Liver (tissue), 9 donors: ENCODE data around the gene LEAP2. TPM values are rescaled to one million over a fixed set of nuclear protein-coding genes. Genes with fewer than 3 reads are reported as not detected.

ENCODE experiments used
- DNase-seq: peaks from one replicate; pipeline ENCODE4 v3.0.0-alpha.2; 2017; ENCODE audit warnings: low spot score
- H3K27ac ChIP-seq, 2 donors: one replicate each; pipeline ENCODE4 v1.7.0; 2013; ENCODE audit warnings: inconsistent platforms in 2 of 2, low read length in 2 of 2, control low read depth in 1 of 2, low read depth in 1 of 2, mild to moderate bottlenecking in 1 of 2
- H3K27me3 ChIP-seq, 4 donors: one replicate each; pipeline versions ENCODE4 v1.6.1 to v1.7.0; 2013; ENCODE audit warnings: low read length in 3 of 4, inconsistent platforms in 1 of 4, mild to moderate bottlenecking in 1 of 4, moderate library complexity in 1 of 4; ENCODE audit not compliant: control insufficient read depth in 4 of 4, insufficient read depth in 4 of 4
- H3K36me3 ChIP-seq, 4 donors: one replicate each; pipeline versions ENCODE4 v1.6.1 to v1.7.0; 2013; ENCODE audit warnings: low read length in 3 of 4, mild to moderate bottlenecking in 3 of 4, low read depth in 1 of 4, moderate library complexity in 1 of 4; ENCODE audit not compliant: control insufficient read depth in 4 of 4, insufficient read depth in 3 of 4
- H3K4me1 ChIP-seq, 4 donors: one replicate each; pipeline versions ENCODE4 v1.6.1 to v1.7.0; 2013; ENCODE audit warnings: low read length in 3 of 4, mild to moderate bottlenecking in 3 of 4, moderate library complexity in 1 of 4; ENCODE audit not compliant: control insufficient read depth in 4 of 4, insufficient read depth in 4 of 4
- H3K4me3 ChIP-seq, 3 donors: one replicate each; pipeline versions ENCODE4 v1.6.1 to v1.7.0; 2013; ENCODE audit warnings: low read length in 3 of 3, control low read depth in 1 of 3, low read depth in 1 of 3, mild to moderate bottlenecking in 1 of 3
- H3K9ac ChIP-seq, 2 donors: one replicate each; pipeline ENCODE4 v1.7.0; 2013; ENCODE audit warnings: low read length in 2 of 2, mild to moderate bottlenecking in 2 of 2, moderate library complexity in 2 of 2, control low read depth in 1 of 2, low read depth in 1 of 2
- H3K9me3 ChIP-seq, 4 donors: one replicate each; pipeline versions ENCODE4 v1.6.1 to v1.7.0; 2013; ENCODE audit warnings: low read length in 3 of 4; ENCODE audit not compliant: control insufficient read depth in 4 of 4
- ATF3 ChIP-seq: IDR thresholded peaks from 2 replicates; pipeline ENCODE4 v1.6.1; 2016; ENCODE audit warnings: antibody characterized with exemption
- CTCF ChIP-seq: fragments of 150-350 bp; IDR thresholded peaks from 2 replicates; pipeline ENCODE4 v1.5.1; 2017; ENCODE audit warnings: improper control_type of control experiment, low read depth, low read length; ENCODE audit not compliant: missing input control
- EGR1 ChIP-seq, 2 donors: IDR thresholded peaks; 2 replicates each; pipeline ENCODE4 v1.6.1; 2016 to 2018; ENCODE audit warnings: antibody characterized with exemption in 2 of 2, low read depth in 2 of 2
- FOXA1 ChIP-seq: IDR thresholded peaks from 2 replicates; pipeline ENCODE4 v1.6.1; 2016; ENCODE audit warnings: antibody characterized with exemption
- FOXA2 ChIP-seq: IDR thresholded peaks from 2 replicates; pipeline ENCODE4 v1.6.1; 2016; ENCODE audit warnings: antibody characterized with exemption
- GABPA ChIP-seq, 2 donors: IDR thresholded peaks in 1 of 2; conservative IDR thresholded peaks in 1 of 2; 2 replicates each; pipeline ENCODE4 v1.6.1; 2016; ENCODE audit warnings: antibody characterized with exemption in 2 of 2, mild to moderate bottlenecking in 1 of 2, moderate library complexity in 1 of 2
- HNF4A ChIP-seq, 2 donors: conservative IDR thresholded peaks; 2 replicates each; pipeline ENCODE4 v1.6.1; 2016; ENCODE audit warnings: antibody characterized with exemption in 2 of 2, mild to moderate bottlenecking in 2 of 2
- HNF4G ChIP-seq: IDR thresholded peaks from 2 replicates; pipeline ENCODE4 v1.6.1; 2016; ENCODE audit warnings: antibody characterized with exemption
- JUND ChIP-seq, 2 donors: IDR thresholded peaks; 2 replicates each; pipeline ENCODE4 v1.6.1; 2016; ENCODE audit warnings: antibody characterized with exemption in 2 of 2
- MAX ChIP-seq: IDR thresholded peaks from 2 replicates; pipeline ENCODE4 v1.6.1; 2016; ENCODE audit warnings: antibody characterized with exemption
- NR2F2 ChIP-seq: IDR thresholded peaks from 2 replicates; pipeline ENCODE4 v1.6.1; 2016; ENCODE audit warnings: antibody characterized with exemption
- RAD21 ChIP-seq, 2 donors: IDR thresholded peaks; 2 replicates each; pipeline ENCODE4 v1.6.1; 2016; ENCODE audit warnings: antibody characterized with exemption in 2 of 2, mild to moderate bottlenecking in 2 of 2
- REST ChIP-seq: IDR thresholded peaks from 2 replicates; pipeline ENCODE4 v1.6.1; 2016; ENCODE audit warnings: antibody characterized with exemption, mild to moderate bottlenecking
- RXRA ChIP-seq, 2 donors: IDR thresholded peaks; 2 replicates each; pipeline ENCODE4 v1.6.1; 2017 to 2018; ENCODE audit warnings: antibody characterized with exemption in 2 of 2, mild to moderate bottlenecking in 1 of 2
- SP1 ChIP-seq: IDR thresholded peaks from 2 replicates; pipeline ENCODE4 v1.6.1; 2018; ENCODE audit warnings: antibody characterized with exemption, mild to moderate bottlenecking
- TAF1 ChIP-seq: conservative IDR thresholded peaks from 2 replicates; pipeline ENCODE4 v1.6.1; 2016; ENCODE audit warnings: antibody characterized with exemption, mild to moderate bottlenecking
- YY1 ChIP-seq: IDR thresholded peaks from 2 replicates; pipeline ENCODE4 v1.6.1; 2016; ENCODE audit warnings: antibody characterized with exemption, mild to moderate bottlenecking
- ZBTB33 ChIP-seq: IDR thresholded peaks from 2 replicates; pipeline ENCODE4 v1.6.1; 2016; ENCODE audit warnings: antibody characterized with exemption
- WGBS: extraction: QIAGEN DNeasy Blood & Tissue Kit; methylation state at CpG from one replicate; pipeline ENCODE4 v1.1.7; 2013; 5-methylcytosine and 5-hydroxymethylcytosine counted together
- polyA plus RNA-seq, 2 donors: library from polyadenylated mRNA; stranded (reverse) in 1 of 2; unstranded in 1 of 2; fragments of 200-250 nt in 1 of 2; fragments of >200 nt in 1 of 2; fragmentation: Nextera tagmentation in 1 of 2; extraction: Ambion mirVana in 1 of 2; gene quantifications; one replicate each; pipeline versions ENCODE4 v1.2.1 to v1.2.3, GENCODE V29; 2013 to 2015
- total RNA-seq, 2 donors: library from RNA; depleted of rRNA; stranded (reverse); fragments of >200 nt; gene quantifications; one replicate each; pipeline ENCODE4 v1.2.3, GENCODE V29; 2014
- donor health status: healthy.
- donor health status: healthy.
- donor health status: healthy.
- donor health status: healthy.
- donor health status: healthy.

The LEAP2 gene
- total and polyA plus RNA-seq, 4 donors: 12.0 to 736 (median 62.4) TPM

- TF ChIP-seq REST: no peak
- peak; percentile 76 to 88 for TF ChIP-seq RXRA (IDR thresholded peaks at IDR 0.05)
- peak; percentile 76 for TF ChIP-seq YY1
- TF ChIP-seq JUND (IDR thresholded peaks at IDR 0.05): peak in 1 of 2 donors; percentile 56
- TF ChIP-seq FOXA2: peak; percentile 12
- no peak for TF ChIP-seq NR2F2
- TF ChIP-seq RAD21 (IDR thresholded peaks at IDR 0.05): peak in 1 of 2 donors; percentile 26
- no peak for TF ChIP-seq TAF1
Measured at GRCh38 chr5:132849347-132849746, 24.1 kb upstream of the LEAP2 start (continued).

- peaks cover 0 to 24% (median 9%) of the 10 kb centered on the region in 4 donors for H3K4me1 ChIP-seq
- no peaks in the 10 kb centered on the region for H3K27me3 ChIP-seq
- no peak overlapping the region for H3K4me3 ChIP-seq
- H3K9me3 ChIP-seq: no peaks in the 10 kb centered on the region
- no peak for TF ChIP-seq GABPA (IDR thresholded peaks at IDR 0.05 in 1 of 2, conservative IDR thresholded peaks at IDR 0.05 in 1 of 2)
- H3K9ac ChIP-seq: no peak overlapping the region
- no peaks in the 10 kb centered on the region for H3K36me3 ChIP-seq
- peak overlapping the region; percentile 82 to 87 for H3K27ac ChIP-seq
- DNase-seq: no peak
- 63% methylated on average over 2 of the region's 2 CpGs for WGBS
Measured at GRCh38 chr5:132850066-132850465, 23.4 kb upstream of the LEAP2 start.

- WGBS: 39% methylated on average over 3 of the region's 3 CpGs
- TF ChIP-seq YY1: peak; percentile 89
- TF ChIP-seq HNF4A (conservative IDR thresholded peaks at IDR 0.05): peak; percentile 48 to 65
- peak; percentile 27 to 42 for TF ChIP-seq RAD21 (IDR thresholded peaks at IDR 0.05)
- TF ChIP-seq MAX: peak; percentile 66
- peak; percentile 63 for TF ChIP-seq FOXA1
- TF ChIP-seq EGR1 (IDR thresholded peaks at IDR 0.05; ENCODE audit: low read depth in 2 of 2): no peak
- TF ChIP-seq CTCF: no peak
- TF ChIP-seq ATF3: peak; percentile 10
- TF ChIP-seq REST: peak; percentile 86
- peak; percentile 95 to 96 for TF ChIP-seq JUND (IDR thresholded peaks at IDR 0.05)
- peak; percentile 61 for TF ChIP-seq FOXA2
- TF ChIP-seq GABPA (IDR thresholded peaks at IDR 0.05 in 1 of 2, conservative IDR thresholded peaks at IDR 0.05 in 1 of 2): peak in 1 of 2 donors; percentile 39
- TF ChIP-seq SP1: peak; percentile 81
- TF ChIP-seq RXRA (IDR thresholded peaks at IDR 0.05): peak; percentile 84 to 90
- peak; percentile 47 for TF ChIP-seq ZBTB33
- TF ChIP-seq TAF1: peak; percentile 99
- TF ChIP-seq NR2F2: no peak
- no peak for TF ChIP-seq HNF4G
- H3K27me3 ChIP-seq: no peaks in the 10 kb centered on the region
- no peak overlapping the region for H3K4me3 ChIP-seq
- peak overlapping the region in 1 of 2 donors; percentile 81 for H3K9ac ChIP-seq
- DNase-seq: no peak
- H3K4me1 ChIP-seq: peaks cover 0 to 26% (median 9%) of the 10 kb centered on the region in 4 donors
- H3K36me3 ChIP-seq: no peaks in the 10 kb centered on the region
- H3K27ac ChIP-seq: peak overlapping the region; percentile 68 to 84
- no peaks in the 10 kb centered on the region for H3K9me3 ChIP-seq
Measured at GRCh38 chr5:132853323-132853722, 20.1 kb upstream of the LEAP2 start.
